Measurements from ENCODE around the gene MS4A15.

DNA sequence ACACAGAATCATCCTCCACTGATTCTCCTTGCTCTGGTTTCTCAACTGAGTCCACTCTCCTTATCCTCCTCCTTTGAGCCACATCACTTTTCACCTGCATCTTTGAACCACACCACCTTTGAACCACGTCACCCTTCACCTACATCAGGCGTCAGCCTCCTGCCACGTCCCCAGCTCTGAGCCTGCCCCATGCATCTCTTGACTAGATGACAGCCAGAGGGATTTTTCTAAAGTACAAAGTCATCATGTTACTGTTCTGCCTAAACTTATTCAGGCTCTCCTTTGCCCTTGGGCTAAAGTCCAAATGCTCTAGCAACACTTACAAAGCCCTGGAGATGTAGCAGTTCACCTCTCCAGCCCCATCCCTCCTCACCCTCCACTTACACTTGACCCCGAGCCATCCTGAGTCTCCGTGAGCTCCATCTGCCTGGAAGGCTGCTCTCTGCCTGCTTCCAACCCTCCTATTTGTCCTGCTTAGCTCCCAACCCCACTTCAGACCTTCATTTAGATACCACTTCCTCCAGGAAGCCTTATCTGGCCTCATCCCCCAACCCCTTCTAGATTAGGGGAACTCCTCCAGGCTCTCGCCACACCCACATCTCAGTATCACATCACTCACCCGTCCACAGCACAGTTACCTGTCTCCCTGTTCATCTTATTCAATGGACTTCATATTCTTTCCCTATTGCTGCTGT is 24.8 kb downstream of the MS4A15 start:
- TF ChIP-seq, protein P1, sequence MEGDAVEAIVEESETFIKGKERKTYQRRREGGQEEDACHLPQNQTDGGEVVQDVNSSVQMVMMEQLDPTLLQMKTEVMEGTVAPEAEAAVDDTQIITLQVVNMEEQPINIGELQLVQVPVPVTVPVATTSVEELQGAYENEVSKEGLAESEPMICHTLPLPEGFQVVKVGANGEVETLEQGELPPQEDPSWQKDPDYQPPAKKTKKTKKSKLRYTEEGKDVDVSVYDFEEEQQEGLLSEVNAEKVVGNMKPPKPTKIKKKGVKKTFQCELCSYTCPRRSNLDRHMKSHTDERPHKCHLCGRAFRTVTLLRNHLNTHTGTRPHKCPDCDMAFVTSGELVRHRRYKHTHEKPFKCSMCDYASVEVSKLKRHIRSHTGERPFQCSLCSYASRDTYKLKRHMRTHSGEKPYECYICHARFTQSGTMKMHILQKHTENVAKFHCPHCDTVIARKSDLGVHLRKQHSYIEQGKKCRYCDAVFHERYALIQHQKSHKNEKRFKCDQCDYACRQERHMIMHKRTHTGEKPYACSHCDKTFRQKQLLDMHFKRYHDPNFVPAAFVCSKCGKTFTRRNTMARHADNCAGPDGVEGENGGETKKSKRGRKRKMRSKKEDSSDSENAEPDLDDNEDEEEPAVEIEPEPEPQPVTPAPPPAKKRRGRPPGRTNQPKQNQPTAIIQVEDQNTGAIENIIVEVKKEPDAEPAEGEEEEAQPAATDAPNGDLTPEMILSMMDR (IDR thresholded peaks at IDR 0.05): no peak
- TF ChIP-seq POLR2A (IDR thresholded peaks at IDR 0.05): no peak
- TF ChIP-seq POLR2AphosphoS5 (IDR thresholded peaks at IDR 0.05): no peak
